ENCODE results near the gene TMEM52.
"Not testable (repeated sequence)": the region's sequence is repeated elsewhere in the genome, so short reads cannot be mapped to it uniquely, and the experiment has no call there.

Gene TMEM52

GRCh38 chr1:1892763-1893120, 26.3 kb downstream of the TMEM52 start:
- no peak for DNase-seq

GRCh38 chr1:1892079-1892762, 26.9 kb downstream of the TMEM52 start:
- no peak for DNase-seq

GRCh38 chr1:1891349-1892078, 27.6 kb downstream of the TMEM52 start:
- peak; percentile 49 for DNase-seq

GRCh38 chr1:1890506-1891348, 28.4 kb downstream of the TMEM52 start, which contains the start of gene GNB1:
GNB1 (minus strand) TSS chr1:1891087; CDS start chr1:1825453, 65,634 bp downstream.
- DNase-seq: peak; percentile 51

- DNase-seq: peak; percentile 22
Measured at GRCh38 chr1:1889847-1890505, 29.1 kb downstream of the TMEM52 start.

- DNase-seq: no peak
Measured at GRCh38 chr1:1889090-1889750, 29.9 kb downstream of the TMEM52 start.

- not testable (repeated sequence) for DNase-seq
Measured at GRCh38 chr1:1883890-1884289, 35.2 kb downstream of the TMEM52 start.

GRCh38 chr1:1883092-1883873, 35.8 kb downstream of the TMEM52 start:
- no peak for DNase-seq

GRCh38 chr1:1881727-1882126, 37.4 kb downstream of the TMEM52 start:
- no peak for DNase-seq

GRCh38 chr1:1880617-1881312, 38.3 kb downstream of the TMEM52 start:
- no peak for DNase-seq

GRCh38 chr1:1879942-1880341, 39.1 kb downstream of the TMEM52 start:
- DNase-seq: no peak

GRCh38 chr1:1877865-1878436, 41.1 kb downstream of the TMEM52 start:
- no peak for DNase-seq

- DNase-seq: no peak
Measured at GRCh38 chr1:1876335-1876930, 42.6 kb downstream of the TMEM52 start.

GRCh38 chr1:1875932-1876331, 43.1 kb downstream of the TMEM52 start:
- no peak for DNase-seq

GRCh38 chr1:1874901-1875300, 44.2 kb downstream of the TMEM52 start:
- DNase-seq: no peak

- no peak for DNase-seq
Measured at GRCh38 chr1:1873186-1873585, 45.9 kb downstream of the TMEM52 start.

- no peak for DNase-seq
Measured at GRCh38 chr1:1872329-1872994, 46.6 kb downstream of the TMEM52 start.

GRCh38 chr1:1869469-1869868, 49.6 kb downstream of the TMEM52 start:
- peak; percentile 49 for DNase-seq
